Measurements from ENCODE around the gene IDH3A. TPM values are rescaled to one million over a fixed set of nuclear protein-coding genes. Genes with fewer than 3 reads are reported as not detected.

IDH3A gene
- polyA plus RNA-seq, 1 experiment, result 49.3 TPM

DNA sequence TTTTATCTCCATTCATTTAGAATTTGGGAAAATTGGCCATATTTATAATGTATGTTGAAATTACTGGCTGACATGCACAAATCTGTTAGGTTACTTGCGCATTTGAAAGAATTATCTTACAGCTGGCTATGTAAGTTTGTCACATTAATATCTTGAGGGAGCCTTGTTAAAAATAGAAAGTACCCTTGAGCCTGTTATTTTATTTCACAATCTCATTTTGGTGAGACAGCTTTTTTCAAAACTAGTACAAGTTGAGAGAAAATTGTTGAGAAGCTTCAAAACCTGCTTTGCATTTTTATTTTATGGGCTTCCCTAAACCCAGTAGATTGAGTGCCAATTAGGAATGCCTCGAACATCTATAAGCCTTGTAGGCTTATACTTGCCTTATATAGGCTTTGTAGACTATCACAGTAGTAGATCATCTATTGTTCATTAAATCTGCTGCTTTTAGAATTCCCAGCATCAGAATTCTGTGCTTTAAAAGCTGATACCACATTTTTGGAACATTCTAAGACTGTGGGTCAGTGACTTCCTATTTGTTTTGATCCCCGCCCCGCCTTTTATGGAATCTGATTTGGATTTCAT lies 6.3 kb downstream of the IDH3A start:
- H3K4me3 ChIP-seq (ENCODE audit: low read depth, low read length), result no peak overlapping the region
- peaks cover 2% of the 10 kb centered on the region for H3K36me3 ChIP-seq (ENCODE audit: control insufficient read depth, insufficient read depth, low read length)
- CTCF ChIA-PET, result interaction anchor here (0.9 to 2.5 kb wide), 3 partner anchors 24 to 85 kb away, joined by 3 to 7 read pairs (median 4); partner anchors contain the start of gene CIB2
- no peaks in the 10 kb centered on the region for H3K27me3 ChIP-seq (ENCODE audit: control insufficient read depth, insufficient read depth, low read length)
- POLR2A ChIA-PET, result no interaction called here
- DNase-seq (ENCODE audit: low read depth), result no peak
- TF ChIP-seq CTCF (IDR thresholded peaks at IDR 0.05; ENCODE audit: insufficient read depth, low read depth, low read length), result no peak

DNA sequence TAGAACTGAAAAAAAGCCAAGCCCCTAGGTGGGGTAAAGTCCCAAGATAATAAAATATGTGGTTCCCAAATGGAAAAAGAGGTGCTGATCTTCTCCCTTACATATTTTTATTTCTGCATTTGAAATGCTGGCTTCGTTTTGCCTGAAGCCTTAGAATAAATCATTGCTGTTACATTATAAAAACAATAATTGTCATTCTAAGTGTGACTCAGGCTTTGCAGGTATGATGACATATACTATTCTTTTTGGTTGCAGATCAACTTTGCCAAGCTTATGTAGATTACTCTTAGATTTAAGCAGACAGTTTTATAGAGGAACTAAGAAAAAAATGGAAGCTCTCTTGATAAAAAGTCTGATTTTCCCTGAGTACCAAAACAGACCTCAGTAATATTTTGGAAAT lies 7.5 kb downstream of the IDH3A start:
- H3K27me3 ChIP-seq (ENCODE audit: control insufficient read depth, insufficient read depth, low read length), result no peaks in the 10 kb centered on the region
- H3K4me3 ChIP-seq (ENCODE audit: low read depth, low read length), result no peak overlapping the region
- DNase-seq (ENCODE audit: low read depth), result no peak
- ChIA-PET POLR2A (no interaction called here), CTCF (interaction anchor here (0.9 to 2.5 kb wide), 4 partner anchors 21 to 44 kb away, joined by 3 to 7 read pairs (median 4); partner anchors contain the start of gene CIB2)
- H3K36me3 ChIP-seq (ENCODE audit: control insufficient read depth, insufficient read depth, low read length), result peaks cover 2% of the 10 kb centered on the region
- TF ChIP-seq CTCF (IDR thresholded peaks at IDR 0.05; ENCODE audit: insufficient read depth, low read depth, low read length), result no peak

DNA sequence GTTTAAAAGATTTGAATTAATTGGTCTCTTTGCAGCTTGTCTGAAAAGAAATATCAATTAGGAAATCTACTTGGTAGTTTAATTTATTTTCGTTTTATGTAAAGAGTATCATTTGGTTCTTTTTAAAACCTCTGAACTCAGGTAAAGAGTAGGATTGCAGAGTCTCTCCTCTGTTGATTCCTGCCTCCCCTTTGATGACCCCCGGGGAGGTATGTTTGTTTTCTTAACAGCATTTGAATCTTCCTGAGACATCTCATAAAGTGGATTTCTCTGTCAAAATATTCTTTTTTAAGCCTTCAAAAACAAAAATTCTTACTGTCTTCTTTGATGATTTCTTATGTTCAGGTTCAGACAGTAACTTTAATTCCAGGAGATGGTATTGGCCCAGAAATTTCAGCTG lies 8.0 kb downstream of the IDH3A start:
- POLR2A ChIA-PET, result no interaction called here
- no peak for TF ChIP-seq CTCF (IDR thresholded peaks at IDR 0.05; ENCODE audit: insufficient read depth, low read depth, low read length)
- CTCF ChIA-PET, result interaction anchor here (1.5 to 2.5 kb wide), 3 partner anchors 21 to 34 kb away, joined by 4 to 7 read pairs (median 5); partner anchors contain the start of gene CIB2

DNA sequence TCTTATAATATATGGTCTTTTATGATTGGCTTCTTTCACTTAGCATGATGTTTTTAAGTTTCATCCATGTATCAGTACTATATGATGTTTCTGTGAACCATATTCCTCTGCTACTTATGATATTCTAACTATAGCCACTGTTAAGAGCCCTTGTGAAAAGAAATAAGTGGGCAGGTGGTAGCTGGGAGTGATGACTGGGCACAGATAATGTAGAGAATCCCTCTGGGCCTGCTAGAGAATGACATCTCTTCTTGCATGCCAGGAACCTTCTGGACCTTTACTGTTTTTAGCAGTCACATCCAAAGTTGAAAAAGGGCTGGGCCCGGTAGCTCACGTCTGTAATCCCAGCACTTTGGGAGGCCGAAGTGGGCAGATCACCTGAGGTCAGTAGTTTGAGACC lies 10.2 kb downstream of the IDH3A start:
- H3K36me3 ChIP-seq (ENCODE audit: control insufficient read depth, insufficient read depth, low read length), result peaks cover 2% of the 10 kb centered on the region
- TF ChIP-seq CTCF (IDR thresholded peaks at IDR 0.05; ENCODE audit: insufficient read depth, low read depth, low read length), result no peak
- no peak for DNase-seq (ENCODE audit: low read depth)
- H3K27me3 ChIP-seq (ENCODE audit: control insufficient read depth, insufficient read depth, low read length), result no peaks in the 10 kb centered on the region
- H3K4me3 ChIP-seq (ENCODE audit: low read depth, low read length), result no peak overlapping the region
- POLR2A ChIA-PET, result no interaction called here
- CTCF ChIA-PET, result interaction anchor here (0.6 to 1.1 kb wide), 2 partner anchors 28 to 34 kb away, joined by 3 read pairs; partner anchors contain the start of gene CIB2

More for the DNA sequence above, 8.0 kb downstream of the IDH3A start:
- no peak overlapping the region for H3K4me3 ChIP-seq (ENCODE audit: low read depth, low read length)
- H3K27me3 ChIP-seq (ENCODE audit: control insufficient read depth, insufficient read depth, low read length), result no peaks in the 10 kb centered on the region
- peaks cover 2% of the 10 kb centered on the region for H3K36me3 ChIP-seq (ENCODE audit: control insufficient read depth, insufficient read depth, low read length)
- DNase-seq (ENCODE audit: low read depth), result no peak

DNA sequence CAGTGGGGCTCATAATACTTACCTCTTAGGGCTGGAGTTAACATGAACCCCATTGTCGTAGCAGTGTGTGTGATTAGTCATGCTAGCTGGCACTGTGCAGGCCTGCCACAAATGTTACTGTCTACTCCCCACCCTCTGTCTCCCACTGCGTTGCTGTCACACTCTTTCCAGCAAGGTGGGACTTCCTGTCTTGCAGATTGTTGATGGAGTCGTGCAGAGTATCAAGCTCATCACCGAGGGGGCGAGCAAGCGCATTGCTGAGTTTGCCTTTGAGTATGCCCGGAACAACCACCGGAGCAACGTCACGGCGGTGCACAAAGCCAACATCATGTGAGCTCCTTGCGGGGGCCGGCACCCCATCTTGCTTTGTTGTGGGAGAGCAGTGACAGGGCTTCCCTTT lies 12.9 kb downstream of the IDH3A start:
- no peak for DNase-seq (ENCODE audit: low read depth)
- TF ChIP-seq CTCF (IDR thresholded peaks at IDR 0.05; ENCODE audit: insufficient read depth, low read depth, low read length), result no peak
- ChIA-PET POLR2A (no interaction called here), CTCF (interaction anchor here (2.1 kb wide), 1 partner anchor 14 kb away, joined by 10 read pairs; no protein-coding TSS in a partner anchor)
- Histone ChIP-seq H3K36me3 (ENCODE audit: control insufficient read depth, insufficient read depth, low read length) (peaks cover 6% of the 10 kb centered on the region), H3K27me3 (ENCODE audit: control insufficient read depth, insufficient read depth, low read length) (no peaks in the 10 kb centered on the region), H3K4me3 (ENCODE audit: low read depth, low read length) (no peak overlapping the region)

Data from BJ (cell line).